Measurements from ENCODE around the gene TEKT2. TPM values are rescaled to one million over a fixed set of nuclear protein-coding genes. Genes with fewer than 3 reads are reported as not detected.

Gene TEKT2
- total and polyA plus RNA-seq, 2 donors (not counting 1 experiment from before 2014, with no cell fraction given), result 0.09 to 0.50 TPM

- Histone ChIP-seq H3K4me2 (ENCODE audit: extremely low read depth, insufficient read depth, low read length) (no peak overlapping the region), H3K4me1 (ENCODE audit: control insufficient read depth, extremely low read depth, insufficient read depth, low read length) (peaks cover 10% of the 10 kb centered on the region), H3K27ac (ENCODE audit: insufficient read depth, low read length) (no peak overlapping the region), H3K27me3 (ENCODE audit: control insufficient read depth, insufficient read depth, low read length) (no peaks in the 10 kb centered on the region), H3K79me2 (ENCODE audit: control insufficient read depth, insufficient read depth, low read length) (peaks cover 26% of the 10 kb centered on the region), H3K36me3 (ENCODE audit: control insufficient read depth, insufficient read depth, low read length) (peaks cover 34% of the 10 kb centered on the region), H3K9me3 (ENCODE audit: control insufficient read depth, insufficient read depth, low read depth, low read length) (no peaks in the 10 kb centered on the region), H3K4me3 (replicated peaks in 1 of 4; ENCODE audit: control extremely low read depth in 1 of 4, insufficient read depth in 1 of 4, low read depth in 3 of 4, low read length in 4 of 4) (no peak overlapping the region), H2AFZ (ENCODE audit: low read length) (no peak overlapping the region), H3K9ac (ENCODE audit: insufficient read depth, low read length) (no peak overlapping the region), H4K20me1 (ENCODE audit: control insufficient read depth, extremely low read depth, insufficient read depth, low read length) (no peaks in the 10 kb centered on the region)
- no peak for DNase-seq (ENCODE audit: low read depth in 2 of 2)
- TF ChIP-seq CTCF (conservative IDR thresholded peaks at IDR 0.05 in 1 of 2, IDR thresholded peaks at IDR 0.05 in 1 of 2; ENCODE audit: low read depth in 1 of 2, low read length in 2 of 2), result no peak
Measured at GRCh38 chr1:36092166-36092797, 8.4 kb downstream of the TEKT2 start.

- peaks cover 34% of the 10 kb centered on the region for H3K36me3 ChIP-seq (ENCODE audit: control insufficient read depth, insufficient read depth, low read length)
- no peak overlapping the region for H3K27ac ChIP-seq (ENCODE audit: insufficient read depth, low read length)
- no peak overlapping the region for H2AFZ ChIP-seq (ENCODE audit: low read length)
- peaks cover 26% of the 10 kb centered on the region for H3K79me2 ChIP-seq (ENCODE audit: control insufficient read depth, insufficient read depth, low read length)
- no peak overlapping the region for H3K9ac ChIP-seq (ENCODE audit: insufficient read depth, low read length)
- peaks cover 10% of the 10 kb centered on the region for H3K4me1 ChIP-seq (ENCODE audit: control insufficient read depth, extremely low read depth, insufficient read depth, low read length)
- no peak for DNase-seq (ENCODE audit: low read depth in 2 of 2)
- no peaks in the 10 kb centered on the region for H3K9me3 ChIP-seq (ENCODE audit: control insufficient read depth, insufficient read depth, low read depth, low read length)
- no peak overlapping the region for H3K4me2 ChIP-seq (ENCODE audit: extremely low read depth, insufficient read depth, low read length)
- H3K4me3 ChIP-seq (replicated peaks in 1 of 4; ENCODE audit: control extremely low read depth in 1 of 4, insufficient read depth in 1 of 4, low read depth in 3 of 4, low read length in 4 of 4), result no peak overlapping the region
- H3K27me3 ChIP-seq (ENCODE audit: control insufficient read depth, insufficient read depth, low read length), result no peaks in the 10 kb centered on the region
- no peak for TF ChIP-seq EZH2 (IDR thresholded peaks at IDR 0.05; ENCODE audit: low read length, missing control alignments)
- no peak for TF ChIP-seq CTCF (conservative IDR thresholded peaks at IDR 0.05 in 1 of 2, IDR thresholded peaks at IDR 0.05 in 1 of 2; ENCODE audit: low read depth in 1 of 2, low read length in 2 of 2)
- H4K20me1 ChIP-seq (ENCODE audit: control insufficient read depth, extremely low read depth, insufficient read depth, low read length), result no peaks in the 10 kb centered on the region
Measured at GRCh38 chr1:36092798-36093185, 8.9 kb downstream of the TEKT2 start.

- Histone ChIP-seq H3K4me1 (ENCODE audit: control insufficient read depth, extremely low read depth, insufficient read depth, low read length) (peaks cover 10% of the 10 kb centered on the region), H3K36me3 (ENCODE audit: control insufficient read depth, insufficient read depth, low read length) (peaks cover 34% of the 10 kb centered on the region), H3K79me2 (ENCODE audit: control insufficient read depth, insufficient read depth, low read length) (peaks cover 26% of the 10 kb centered on the region), H3K4me3 (replicated peaks in 1 of 4; ENCODE audit: control extremely low read depth in 1 of 4, insufficient read depth in 1 of 4, low read depth in 3 of 4, low read length in 4 of 4) (no peak overlapping the region), H3K9ac (ENCODE audit: insufficient read depth, low read length) (no peak overlapping the region), H3K27me3 (ENCODE audit: control insufficient read depth, insufficient read depth, low read length) (no peaks in the 10 kb centered on the region), H3K27ac (ENCODE audit: insufficient read depth, low read length) (no peak overlapping the region), H2AFZ (ENCODE audit: low read length) (no peak overlapping the region), H4K20me1 (ENCODE audit: control insufficient read depth, extremely low read depth, insufficient read depth, low read length) (no peaks in the 10 kb centered on the region), H3K4me2 (ENCODE audit: extremely low read depth, insufficient read depth, low read length) (no peak overlapping the region), H3K9me3 (ENCODE audit: control insufficient read depth, insufficient read depth, low read depth, low read length) (no peaks in the 10 kb centered on the region)
- no peak for DNase-seq (ENCODE audit: low read depth in 2 of 2)
- no peak for TF ChIP-seq CTCF (conservative IDR thresholded peaks at IDR 0.05 in 1 of 2, IDR thresholded peaks at IDR 0.05 in 1 of 2; ENCODE audit: low read depth in 1 of 2, low read length in 2 of 2)
- TF ChIP-seq EZH2 (IDR thresholded peaks at IDR 0.05; ENCODE audit: low read length, missing control alignments), result no peak
Measured at GRCh38 chr1:36093226-36093625, 9.3 kb downstream of the TEKT2 start.

All from fibroblast of lung (primary cell).